Left renal pelvis (tissue), 4 donors: ENCODE measurements around the gene MGAT4C. TPM values are rescaled to one million over a fixed set of nuclear protein-coding genes. Genes with fewer than 3 reads are reported as not detected.

ENCODE experiments used
- DNase-seq, 4 donors: peaks; one replicate each; pipeline ENCODE4 v3.0.0-alpha.2; 2013; ENCODE audit warnings: low read depth in 4 of 4, low spot score in 3 of 4
- polyA plus RNA-seq, 4 donors: library from polyadenylated mRNA; unstranded; fragments of 120-200 nt; gene quantifications; one replicate each; pipeline ENCODE4 v1.2.1, GENCODE V29; 2013; ENCODE audit not compliant: insufficient read length in 4 of 4

Gene MGAT4C
- polyA plus RNA-seq, 4 donors: 1.0 to 7.2 (median 3.7) TPM

- DNase-seq: no peak
Measured at GRCh38 chr12:85996280-85996679, 259.9 kb downstream of the MGAT4C start.

GRCh38 chr12:85993746-85994145 lies 262.4 kb downstream of the MGAT4C start:
- DNase-seq: no peak

GRCh38 chr12:85985996-85986395 lies 270.2 kb downstream of the MGAT4C start:
- DNase-seq: no peak

GRCh38 chr12:85983601-85984000 lies 272.6 kb downstream of the MGAT4C start:
- DNase-seq: no peak

GRCh38 chr12:85979641-85980040 lies 276.6 kb downstream of the MGAT4C start:
- DNase-seq: no peak

GRCh38 chr12:85975716-85976115 lies 280.5 kb downstream of the MGAT4C start:
- no peak for DNase-seq

GRCh38 chr12:85971800-85972199 lies 284.4 kb downstream of the MGAT4C start:
- no peak for DNase-seq

- no peak for DNase-seq
Measured at GRCh38 chr12:85968606-85969005, 287.6 kb downstream of the MGAT4C start.

- DNase-seq: no peak
Measured at GRCh38 chr12:85963326-85963725, 292.9 kb downstream of the MGAT4C start.

- no peak for DNase-seq
Measured at GRCh38 chr12:85956081-85956480, 300.1 kb downstream of the MGAT4C start.

- no peak for DNase-seq
Measured at GRCh38 chr12:85955127-85955526, 301.1 kb downstream of the MGAT4C start.

- peak in 1 of 4 donors; percentile 11 for DNase-seq
Measured at GRCh38 chr12:85951823-85952222, 304.4 kb downstream of the MGAT4C start.

GRCh38 chr12:85949253-85949652 lies 306.9 kb downstream of the MGAT4C start:
- DNase-seq: no peak

GRCh38 chr12:85948340-85948739 lies 307.9 kb downstream of the MGAT4C start:
- no peak for DNase-seq

- DNase-seq: no peak
Measured at GRCh38 chr12:85947286-85947685, 308.9 kb downstream of the MGAT4C start.

- DNase-seq: no peak
Measured at GRCh38 chr12:85946375-85946774, 309.8 kb downstream of the MGAT4C start.

GRCh38 chr12:85927166-85927565 lies 329.0 kb downstream of the MGAT4C start:
- DNase-seq: no peak

GRCh38 chr12:85923767-85924331 lies 332.3 kb downstream of the MGAT4C start:
- DNase-seq: no peak

- no peak for DNase-seq
Measured at GRCh38 chr12:85920324-85920947, 335.8 kb downstream of the MGAT4C start.
